Measurements from ENCODE around the gene PTPRJ.

DNA sequence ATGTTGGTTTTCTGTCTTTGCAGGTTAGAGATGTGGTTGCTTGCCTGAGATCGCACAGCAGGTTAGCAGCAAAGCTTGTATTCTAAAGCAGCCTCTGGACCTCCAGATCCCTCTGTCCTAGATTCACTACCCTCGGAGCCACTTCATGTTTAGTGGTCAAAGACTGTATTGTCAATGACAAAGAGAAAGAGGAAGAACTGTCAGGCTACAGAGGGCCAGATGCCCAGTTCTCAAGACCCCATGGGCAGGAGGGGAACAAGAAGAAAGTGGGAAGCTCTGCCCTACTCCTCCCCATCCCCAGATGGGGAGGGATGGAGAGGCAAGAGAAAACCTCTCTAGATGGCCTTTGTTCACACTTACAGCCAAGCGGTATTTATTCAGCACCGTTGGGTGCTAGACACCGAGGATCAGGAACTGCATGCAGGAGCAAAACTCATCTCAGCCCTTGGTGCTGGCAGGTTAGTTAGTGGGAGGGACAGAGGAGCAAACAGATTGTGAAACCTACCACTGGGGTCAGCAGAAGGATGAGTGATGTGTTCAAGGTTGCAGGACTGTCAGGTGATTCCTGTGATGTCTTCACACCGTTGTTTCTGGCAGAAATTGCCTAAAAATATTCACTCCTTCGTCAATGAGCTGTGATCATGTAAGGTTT lies 38.3 kb upstream of the PTPRJ start:
- TF ChIP-seq, protein P1, sequence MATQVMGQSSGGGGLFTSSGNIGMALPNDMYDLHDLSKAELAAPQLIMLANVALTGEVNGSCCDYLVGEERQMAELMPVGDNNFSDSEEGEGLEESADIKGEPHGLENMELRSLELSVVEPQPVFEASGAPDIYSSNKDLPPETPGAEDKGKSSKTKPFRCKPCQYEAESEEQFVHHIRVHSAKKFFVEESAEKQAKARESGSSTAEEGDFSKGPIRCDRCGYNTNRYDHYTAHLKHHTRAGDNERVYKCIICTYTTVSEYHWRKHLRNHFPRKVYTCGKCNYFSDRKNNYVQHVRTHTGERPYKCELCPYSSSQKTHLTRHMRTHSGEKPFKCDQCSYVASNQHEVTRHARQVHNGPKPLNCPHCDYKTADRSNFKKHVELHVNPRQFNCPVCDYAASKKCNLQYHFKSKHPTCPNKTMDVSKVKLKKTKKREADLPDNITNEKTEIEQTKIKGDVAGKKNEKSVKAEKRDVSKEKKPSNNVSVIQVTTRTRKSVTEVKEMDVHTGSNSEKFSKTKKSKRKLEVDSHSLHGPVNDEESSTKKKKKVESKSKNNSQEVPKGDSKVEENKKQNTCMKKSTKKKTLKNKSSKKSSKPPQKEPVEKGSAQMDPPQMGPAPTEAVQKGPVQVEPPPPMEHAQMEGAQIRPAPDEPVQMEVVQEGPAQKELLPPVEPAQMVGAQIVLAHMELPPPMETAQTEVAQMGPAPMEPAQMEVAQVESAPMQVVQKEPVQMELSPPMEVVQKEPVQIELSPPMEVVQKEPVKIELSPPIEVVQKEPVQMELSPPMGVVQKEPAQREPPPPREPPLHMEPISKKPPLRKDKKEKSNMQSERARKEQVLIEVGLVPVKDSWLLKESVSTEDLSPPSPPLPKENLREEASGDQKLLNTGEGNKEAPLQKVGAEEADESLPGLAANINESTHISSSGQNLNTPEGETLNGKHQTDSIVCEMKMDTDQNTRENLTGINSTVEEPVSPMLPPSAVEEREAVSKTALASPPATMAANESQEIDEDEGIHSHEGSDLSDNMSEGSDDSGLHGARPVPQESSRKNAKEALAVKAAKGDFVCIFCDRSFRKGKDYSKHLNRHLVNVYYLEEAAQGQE (IDR thresholded peaks at IDR 0.05; ENCODE audit: borderline replicate concordance) = no peak
- TF ChIP-seq RAD21 (conservative IDR thresholded peaks at IDR 0.05) (no peak), EZH2 (IDR thresholded peaks at IDR 0.05; ENCODE audit: borderline replicate concordance, insufficient read depth, low read length, poor library complexity, severe bottlenecking) (no peak), SMC3 (conservative IDR thresholded peaks at IDR 0.05; ENCODE audit: poor library complexity) (no peak), TAF1 (IDR thresholded peaks at IDR 0.05; ENCODE audit: low read depth) (no peak), EP300 (conservative IDR thresholded peaks at IDR 0.05; ENCODE audit: poor library complexity, severe bottlenecking) (no peak), POLR2AphosphoS5 (IDR thresholded peaks at IDR 0.05) (no peak), MXI1 (conservative IDR thresholded peaks at IDR 0.05; ENCODE audit: poor library complexity, severe bottlenecking) (no peak)
- TF ChIP-seq, protein P2, sequence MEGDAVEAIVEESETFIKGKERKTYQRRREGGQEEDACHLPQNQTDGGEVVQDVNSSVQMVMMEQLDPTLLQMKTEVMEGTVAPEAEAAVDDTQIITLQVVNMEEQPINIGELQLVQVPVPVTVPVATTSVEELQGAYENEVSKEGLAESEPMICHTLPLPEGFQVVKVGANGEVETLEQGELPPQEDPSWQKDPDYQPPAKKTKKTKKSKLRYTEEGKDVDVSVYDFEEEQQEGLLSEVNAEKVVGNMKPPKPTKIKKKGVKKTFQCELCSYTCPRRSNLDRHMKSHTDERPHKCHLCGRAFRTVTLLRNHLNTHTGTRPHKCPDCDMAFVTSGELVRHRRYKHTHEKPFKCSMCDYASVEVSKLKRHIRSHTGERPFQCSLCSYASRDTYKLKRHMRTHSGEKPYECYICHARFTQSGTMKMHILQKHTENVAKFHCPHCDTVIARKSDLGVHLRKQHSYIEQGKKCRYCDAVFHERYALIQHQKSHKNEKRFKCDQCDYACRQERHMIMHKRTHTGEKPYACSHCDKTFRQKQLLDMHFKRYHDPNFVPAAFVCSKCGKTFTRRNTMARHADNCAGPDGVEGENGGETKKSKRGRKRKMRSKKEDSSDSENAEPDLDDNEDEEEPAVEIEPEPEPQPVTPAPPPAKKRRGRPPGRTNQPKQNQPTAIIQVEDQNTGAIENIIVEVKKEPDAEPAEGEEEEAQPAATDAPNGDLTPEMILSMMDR (IDR thresholded peaks at IDR 0.05; ENCODE audit: poor library complexity, severe bottlenecking) = no peak
